GM19193 (cell line): ENCODE results near the gene CSNK2A2.

ENCODE experiments used
- POLR2A ChIP-seq: IDR thresholded peaks from 4 replicates; pipeline ENCODE4 v1.6.1; 2011; ENCODE audit not compliant: insufficient read depth, insufficient read length; ENCODE audit errors: extremely low read depth

CSNK2A2 gene

DNA sequence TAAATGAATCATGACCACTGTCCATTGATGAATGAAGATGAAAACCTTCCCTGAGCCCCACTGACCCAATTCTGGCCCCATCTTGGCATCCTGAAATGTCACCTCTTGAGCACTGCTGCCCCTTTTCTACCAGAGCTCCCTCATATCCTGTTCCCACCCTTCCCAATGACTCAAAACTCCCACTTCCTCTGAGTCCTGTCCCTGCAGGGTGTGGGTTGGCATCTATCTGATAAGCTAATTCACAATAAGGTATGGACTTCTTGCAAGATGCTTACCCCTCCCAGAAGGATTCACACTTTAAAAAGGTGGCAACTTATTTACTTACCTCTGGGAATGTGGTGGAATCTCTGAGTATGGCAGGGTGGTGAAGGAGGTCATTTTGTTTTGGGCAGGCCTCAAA, 13.3 kb upstream of the CSNK2A2 start:
- TF ChIP-seq POLR2A, result no peak

GRCh38 chr16:58205276-58206036, 7.5 kb upstream of the CSNK2A2 start:
- no peak for TF ChIP-seq POLR2A

DNA sequence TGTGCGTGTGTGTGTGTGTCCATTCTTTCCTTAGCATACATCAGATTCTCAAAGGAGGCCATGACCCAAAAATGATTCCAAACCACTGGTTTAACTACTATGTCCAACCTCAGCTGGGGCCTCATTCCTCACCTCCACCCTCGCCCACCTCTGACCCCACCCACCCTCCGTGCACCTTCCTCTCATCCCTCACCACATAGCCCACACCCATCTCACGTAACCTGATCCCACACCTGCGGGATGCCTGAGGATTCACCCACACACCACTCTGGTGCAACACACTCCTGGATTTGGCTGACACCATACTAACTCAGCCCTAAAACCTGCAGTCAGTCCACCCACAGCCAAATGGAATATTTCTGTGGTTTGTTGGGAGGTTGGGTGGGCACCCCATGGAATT, 3.3 kb upstream of the CSNK2A2 start:
- TF ChIP-seq POLR2A, result no peak

- no peak for TF ChIP-seq POLR2A
Observed at GRCh38 chr16:58200004-58200797, 2.3 kb upstream of the CSNK2A2 start.

DNA sequence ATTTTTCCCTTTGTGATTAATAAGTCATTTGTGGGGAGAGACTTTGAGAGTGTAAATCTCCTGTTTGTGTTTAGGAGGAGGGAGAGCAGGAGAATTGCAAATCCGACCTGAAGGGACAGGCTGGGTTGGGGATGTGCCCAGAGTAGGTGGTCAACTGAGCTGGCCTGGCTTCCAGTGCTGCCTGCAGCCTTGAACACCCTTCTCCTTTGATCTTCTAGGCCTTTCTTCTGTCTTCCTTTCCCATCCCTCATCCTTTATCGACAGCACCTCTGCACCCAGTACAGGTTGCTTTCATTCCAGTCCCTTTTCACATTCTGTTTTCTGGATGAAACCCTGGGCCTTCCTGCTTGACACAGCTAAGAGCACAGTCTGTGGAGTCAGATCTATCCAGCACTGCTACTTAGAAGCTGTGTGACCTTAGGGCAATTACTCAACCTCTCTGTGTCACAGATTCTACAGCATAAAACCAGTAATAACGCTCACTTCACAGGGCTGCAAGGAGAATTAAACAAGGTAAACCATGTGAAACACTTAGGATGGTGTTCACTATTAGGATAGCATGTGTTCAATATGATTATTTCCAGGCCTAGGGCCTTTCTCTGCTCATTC, 1.0 kb upstream of the CSNK2A2 start:
- no peak for TF ChIP-seq POLR2A

GRCh38 chr16:58197314-58198012, 443 bp downstream of the CSNK2A2 start:
- TF ChIP-seq POLR2A, result no peak

DNA sequence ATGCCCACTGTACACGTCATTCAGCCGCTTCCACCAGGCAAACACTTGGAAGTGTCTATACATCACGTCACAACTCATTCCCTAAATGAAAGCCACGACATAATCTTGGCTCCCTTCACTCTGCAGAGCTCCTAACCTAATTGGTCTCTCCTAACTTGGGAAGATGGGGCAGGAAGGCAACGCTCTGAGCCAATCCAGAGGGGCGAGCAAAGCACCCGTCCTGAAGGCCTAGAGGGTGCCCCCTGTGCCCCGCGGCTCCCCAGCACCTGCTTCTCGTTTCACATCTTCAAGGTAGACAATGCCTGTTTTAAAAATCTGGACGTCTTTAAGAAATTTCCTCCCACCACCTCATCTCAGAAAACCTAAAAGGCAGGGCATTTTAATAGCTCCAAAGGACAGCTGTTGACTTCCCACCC, 1.0 kb downstream of the CSNK2A2 start:
- no peak for TF ChIP-seq POLR2A

DNA sequence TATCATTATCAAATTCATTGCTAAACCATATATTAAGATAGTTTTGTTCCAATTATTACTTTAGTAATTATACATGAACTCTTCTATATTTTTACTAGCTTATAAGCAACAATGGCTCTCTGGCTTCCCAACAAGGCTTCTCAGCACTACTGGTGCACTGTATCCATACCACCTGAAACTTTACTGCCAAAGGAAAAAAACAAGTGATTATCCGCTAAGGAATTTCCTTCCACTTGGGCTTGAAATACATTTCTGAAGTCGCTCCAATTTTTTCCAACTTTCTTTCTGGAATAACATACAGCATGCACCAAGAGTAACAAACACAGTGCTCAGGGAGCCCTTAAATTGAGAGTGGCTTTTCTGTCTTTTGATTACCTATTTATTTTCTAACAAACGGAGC, 2.1 kb downstream of the CSNK2A2 start:
- no peak for TF ChIP-seq POLR2A

DNA sequence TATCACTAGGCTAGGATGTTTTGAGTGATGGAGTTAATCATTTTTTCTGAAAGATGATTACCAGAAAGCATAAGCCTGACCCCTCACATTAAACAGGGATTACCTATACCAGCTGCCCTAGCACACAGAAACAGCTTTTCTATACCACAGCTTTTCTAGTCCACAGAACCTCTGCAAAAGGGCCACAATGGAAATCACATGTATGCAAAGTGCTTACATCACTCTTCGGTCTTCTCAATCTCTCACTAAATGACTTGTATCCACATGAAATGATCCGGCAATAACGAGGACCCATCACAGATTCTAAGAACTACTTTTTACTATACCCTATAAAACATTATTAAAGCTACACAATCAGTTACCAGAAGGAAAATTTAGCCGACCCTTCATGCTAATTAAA, 2.6 kb downstream of the CSNK2A2 start:
- no peak for TF ChIP-seq POLR2A

DNA sequence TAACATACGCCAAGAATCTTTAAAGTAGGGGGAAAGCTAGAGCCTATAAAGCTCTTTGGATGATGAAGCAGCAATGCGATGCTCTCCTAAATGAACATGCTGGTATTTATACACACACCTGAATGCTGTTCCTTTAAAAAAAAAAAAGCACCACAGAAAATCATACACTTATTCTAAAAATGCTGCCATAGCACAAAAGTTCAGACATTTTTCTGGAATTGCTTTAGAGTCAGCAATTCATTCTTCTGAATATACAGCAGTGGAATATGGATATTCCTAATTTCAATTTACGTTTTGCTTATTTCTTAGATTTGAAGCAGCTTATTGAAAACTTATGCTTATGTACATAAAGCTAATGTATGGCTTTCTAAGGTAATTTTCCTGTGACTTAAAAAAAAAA, 3.1 kb downstream of the CSNK2A2 start:
- no peak for TF ChIP-seq POLR2A

- TF ChIP-seq POLR2A, result no peak
Observed at GRCh38 chr16:58187665-58188421, 10.1 kb downstream of the CSNK2A2 start.

DNA sequence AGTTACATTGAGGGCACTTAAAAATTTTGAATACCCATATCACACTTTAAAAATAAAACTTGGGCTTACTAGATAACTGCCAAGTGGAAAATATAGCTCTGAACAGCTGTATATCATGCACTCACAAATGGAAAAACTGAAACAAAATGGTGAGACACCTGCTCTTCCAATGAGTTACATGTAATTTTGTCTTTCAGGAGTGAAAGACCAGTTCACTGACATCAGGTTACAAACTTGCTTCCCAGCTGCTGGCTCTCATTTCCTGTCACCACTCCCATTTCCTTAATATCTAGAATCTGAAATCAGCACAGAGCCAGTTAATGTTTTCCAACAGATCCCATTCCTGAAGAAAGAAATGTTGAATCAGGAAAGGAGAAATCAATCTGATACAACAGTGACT, 10.8 kb downstream of the CSNK2A2 start:
- no peak for TF ChIP-seq POLR2A

DNA sequence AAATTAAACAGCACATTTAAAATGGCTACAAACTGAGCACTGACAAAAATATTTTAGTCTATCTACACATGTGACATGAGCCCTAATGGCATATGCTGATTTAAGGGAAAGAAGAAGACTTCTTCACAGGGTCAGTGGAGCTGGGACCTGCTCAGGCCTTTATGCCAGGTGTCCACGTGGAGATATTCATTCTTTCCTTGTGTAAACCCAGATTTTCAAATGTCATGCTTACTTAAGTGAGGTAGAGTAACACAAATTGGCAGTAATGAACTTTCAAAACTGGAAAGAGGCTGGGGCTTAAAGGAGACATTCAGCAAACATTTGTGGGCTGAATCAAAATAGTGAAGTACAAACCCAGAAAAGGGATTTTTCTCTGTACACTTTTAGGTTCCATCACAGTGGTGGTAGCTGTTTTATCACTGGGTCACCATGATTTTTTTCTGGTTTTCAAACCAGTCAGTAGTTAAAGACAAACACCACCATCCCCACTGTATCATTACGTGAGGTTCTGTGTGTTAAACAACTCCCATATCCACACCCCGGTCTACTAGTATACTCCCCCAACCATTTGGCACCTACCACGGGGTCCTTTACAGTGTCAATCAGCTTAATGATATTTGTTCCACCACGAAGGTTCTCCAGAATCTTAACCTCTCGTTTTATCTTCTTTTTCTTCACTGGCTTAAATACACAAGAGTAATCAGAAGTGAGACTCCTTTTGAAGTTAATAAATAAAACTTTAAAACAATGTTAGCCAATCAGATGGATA, 11.5 kb downstream of the CSNK2A2 start:
- no peak for TF ChIP-seq POLR2A

- TF ChIP-seq POLR2A, result no peak
Observed at GRCh38 chr16:58177353-58177710, 20.6 kb downstream of the CSNK2A2 start.

DNA sequence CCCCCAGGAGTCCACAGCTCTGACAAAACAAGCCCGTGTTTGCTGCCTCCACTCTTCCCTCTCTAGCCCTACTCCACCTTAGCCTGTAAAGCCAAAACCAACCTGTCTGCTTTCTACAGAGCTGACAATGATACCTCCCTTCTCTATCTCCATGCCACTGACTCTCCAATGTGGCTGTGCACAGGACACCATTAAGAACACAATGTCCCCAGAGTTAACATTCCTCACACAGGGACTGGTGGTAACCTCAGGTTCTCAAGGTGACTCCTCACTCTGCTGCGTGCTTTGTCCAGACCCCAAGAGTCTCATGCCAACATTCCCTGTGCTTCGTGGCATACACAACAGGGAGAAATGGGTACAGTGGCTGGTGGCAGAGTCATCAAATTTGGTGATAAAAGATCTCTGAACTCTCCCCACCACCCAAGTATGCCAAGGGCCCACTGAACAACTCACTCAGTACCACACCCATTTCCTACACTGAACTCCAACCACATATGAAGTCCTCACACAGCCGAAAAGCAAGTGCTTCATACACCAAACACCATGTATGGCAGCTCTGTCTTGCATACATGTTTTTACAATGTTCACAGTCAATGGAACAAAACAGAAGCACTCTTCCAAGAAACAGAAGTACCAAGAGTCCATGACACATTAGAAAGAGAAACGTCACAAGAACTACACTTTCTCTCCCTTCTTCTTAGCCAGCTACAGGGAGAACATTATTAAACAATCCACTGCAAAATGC, 21.1 kb downstream of the CSNK2A2 start:
- TF ChIP-seq POLR2A, result no peak
